ENCODE data around the gene PHAF1. TPM values are rescaled to one million over a fixed set of nuclear protein-coding genes. Genes with fewer than 3 reads are reported as not detected.
A peak's percentile ranks its signal among the peaks of the same experiment; 100 is the strongest.

PHAF1 gene
- total RNA-seq, 1 donor, result 15.9 TPM

DNA sequence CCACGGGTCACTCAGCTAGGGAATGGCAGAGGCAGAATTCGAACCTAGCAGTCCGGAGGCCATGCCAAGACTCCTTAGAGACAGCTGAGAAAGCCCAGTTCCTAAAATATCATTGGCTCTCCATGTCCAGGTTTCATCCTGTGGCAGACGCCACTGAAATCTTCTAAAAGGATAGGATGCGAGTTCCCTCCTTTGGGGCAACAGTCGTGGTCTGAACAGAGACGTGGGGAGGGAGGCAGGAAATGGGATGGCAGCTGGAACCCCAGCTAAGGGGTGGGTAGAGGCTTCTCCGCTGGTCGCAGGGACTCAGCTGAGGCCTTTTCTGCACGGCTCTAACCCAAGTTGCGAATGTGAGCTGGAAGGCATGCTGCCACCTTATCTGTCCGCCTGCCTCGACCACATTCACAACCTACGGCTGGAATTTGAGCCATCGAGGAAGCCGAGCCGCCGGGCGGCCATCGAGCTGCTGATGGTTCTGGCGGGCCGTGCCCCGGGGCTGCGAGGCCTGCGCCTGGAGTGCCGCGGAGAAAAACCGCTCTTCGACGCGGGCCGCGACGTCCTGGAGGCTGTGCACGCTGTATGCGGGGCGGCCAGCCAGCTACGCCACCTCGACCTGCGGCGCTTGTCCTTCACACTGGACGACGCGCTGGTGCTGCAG lies 52.9 kb downstream of the PHAF1 start:
- TF ChIP-seq, protein P1, sequence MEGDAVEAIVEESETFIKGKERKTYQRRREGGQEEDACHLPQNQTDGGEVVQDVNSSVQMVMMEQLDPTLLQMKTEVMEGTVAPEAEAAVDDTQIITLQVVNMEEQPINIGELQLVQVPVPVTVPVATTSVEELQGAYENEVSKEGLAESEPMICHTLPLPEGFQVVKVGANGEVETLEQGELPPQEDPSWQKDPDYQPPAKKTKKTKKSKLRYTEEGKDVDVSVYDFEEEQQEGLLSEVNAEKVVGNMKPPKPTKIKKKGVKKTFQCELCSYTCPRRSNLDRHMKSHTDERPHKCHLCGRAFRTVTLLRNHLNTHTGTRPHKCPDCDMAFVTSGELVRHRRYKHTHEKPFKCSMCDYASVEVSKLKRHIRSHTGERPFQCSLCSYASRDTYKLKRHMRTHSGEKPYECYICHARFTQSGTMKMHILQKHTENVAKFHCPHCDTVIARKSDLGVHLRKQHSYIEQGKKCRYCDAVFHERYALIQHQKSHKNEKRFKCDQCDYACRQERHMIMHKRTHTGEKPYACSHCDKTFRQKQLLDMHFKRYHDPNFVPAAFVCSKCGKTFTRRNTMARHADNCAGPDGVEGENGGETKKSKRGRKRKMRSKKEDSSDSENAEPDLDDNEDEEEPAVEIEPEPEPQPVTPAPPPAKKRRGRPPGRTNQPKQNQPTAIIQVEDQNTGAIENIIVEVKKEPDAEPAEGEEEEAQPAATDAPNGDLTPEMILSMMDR (IDR thresholded peaks at IDR 0.05; ENCODE audit: insufficient read depth, low read length), result no peak
- H3K4me3 ChIP-seq (ENCODE audit: low read depth, low read length), result no peak overlapping the region
- no peak for DNase-seq (ENCODE audit: low read depth)

DNA sequence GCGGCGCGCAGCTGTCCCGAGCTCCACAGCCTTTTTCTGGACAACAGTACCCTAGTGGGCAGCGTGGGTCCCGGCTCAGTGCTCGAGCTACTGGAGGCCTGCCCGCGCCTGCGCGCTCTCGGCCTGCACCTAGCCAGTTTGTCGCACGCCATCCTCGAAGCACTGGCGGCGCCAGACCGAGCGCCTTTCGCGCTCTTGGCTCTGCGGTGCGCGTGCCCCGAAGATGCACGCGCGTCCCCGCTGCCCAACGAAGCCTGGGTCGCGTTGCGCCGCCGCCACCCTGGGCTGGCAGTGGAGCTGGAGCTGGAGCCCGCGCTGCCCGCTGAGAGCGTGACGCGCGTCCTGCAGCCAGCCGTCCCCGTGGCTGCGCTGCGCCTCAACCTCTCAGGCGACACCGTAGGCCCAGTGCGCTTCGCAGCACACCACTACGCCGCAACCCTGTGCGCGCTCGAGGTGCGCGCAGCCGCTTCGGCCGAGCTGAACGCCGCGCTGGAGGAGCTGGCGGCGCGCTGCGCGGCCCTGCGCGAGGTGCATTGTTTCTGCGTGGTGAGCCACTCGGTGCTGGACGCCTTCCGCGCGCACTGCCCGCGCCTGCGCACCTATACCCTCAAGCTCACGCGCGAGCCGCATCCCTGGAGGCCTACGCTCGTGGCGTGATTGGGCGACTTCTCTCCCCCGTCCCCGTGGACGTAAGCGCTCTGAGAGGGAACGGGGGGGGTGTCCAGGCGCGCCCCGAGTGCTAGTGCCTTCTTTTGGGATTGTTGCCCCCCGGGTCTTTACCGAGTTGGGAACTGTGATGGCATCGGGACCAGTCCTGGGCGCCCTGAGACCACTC lies 53.6 kb downstream of the PHAF1 start:
- peak; percentile 56 for DNase-seq (ENCODE audit: low read depth)

DNA sequence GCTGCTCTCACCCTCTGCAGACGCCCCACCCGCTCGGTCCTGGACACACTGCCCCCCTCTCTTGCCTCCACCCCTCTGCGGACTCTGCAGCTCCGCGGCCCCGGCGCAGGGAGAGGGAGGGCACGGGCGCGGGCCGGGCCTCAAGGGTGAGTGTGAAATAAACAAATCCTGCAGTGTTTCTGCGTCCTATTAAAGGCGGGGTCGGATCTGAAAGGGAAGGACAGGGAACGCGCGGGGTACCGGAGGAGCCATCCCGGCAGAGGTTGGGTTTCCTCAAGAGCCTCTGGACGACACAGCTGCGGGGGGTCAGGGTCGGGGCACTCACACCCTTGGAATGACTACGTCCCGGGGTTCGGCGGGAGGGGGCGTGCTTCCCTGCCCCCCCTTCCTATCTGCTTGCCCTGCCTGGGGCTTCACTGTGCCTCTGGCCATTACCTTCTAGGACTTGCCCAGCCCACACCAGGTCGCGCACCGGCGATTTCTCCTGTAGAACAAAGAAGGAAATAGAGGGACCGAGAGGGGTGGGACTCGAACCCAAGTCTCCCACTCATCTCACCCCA lies 54.3 kb downstream of the PHAF1 start:
- H3K4me3 ChIP-seq (ENCODE audit: low read depth, low read length), result peak overlapping the region; percentile 22
- no peak for DNase-seq (ENCODE audit: low read depth)
- TF ChIP-seq, protein P1 (IDR thresholded peaks at IDR 0.05; ENCODE audit: insufficient read depth, low read length), result no peak

More for the DNA sequence above, 53.6 kb downstream of the PHAF1 start:
- TF ChIP-seq, protein P1 (IDR thresholded peaks at IDR 0.05; ENCODE audit: insufficient read depth, low read length), result no peak
- peak overlapping the region; percentile 25 for H3K4me3 ChIP-seq (ENCODE audit: low read depth, low read length)

DNA sequence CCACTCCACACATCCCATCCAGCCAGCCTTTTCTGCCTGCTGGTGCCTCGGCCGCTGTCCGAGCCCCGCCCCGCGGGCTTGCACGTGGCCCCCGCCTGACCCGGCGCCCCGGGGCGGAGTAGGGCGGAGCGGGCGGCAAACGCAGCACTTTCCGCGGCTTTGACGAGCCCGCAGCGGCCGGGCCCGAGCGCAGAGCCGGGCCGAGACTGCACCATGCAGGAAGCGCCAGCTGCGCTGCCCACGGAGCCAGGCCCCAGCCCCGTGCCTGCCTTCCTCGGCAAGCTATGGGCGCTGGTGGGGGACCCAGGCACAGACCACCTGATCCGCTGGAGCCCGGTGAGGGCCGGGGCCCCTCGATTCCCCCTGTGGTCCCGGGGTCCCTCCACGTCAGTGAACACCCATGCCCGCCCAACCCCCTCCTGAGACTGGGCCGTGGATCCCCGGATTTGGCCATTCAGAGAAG lies 54.9 kb downstream of the PHAF1 start, which contains the start of gene HSF4:
TSS of gene HSF4 (plus strand) at position 147 of the 463 bp plus-strand sequence. CDS start at position 214, 67 bp downstream.
- no peak for DNase-seq (ENCODE audit: low read depth)
- H3K4me3 ChIP-seq (ENCODE audit: low read depth, low read length), result peak within 1 kb of the TSS; percentile 41
- TF ChIP-seq, protein P1 (IDR thresholded peaks at IDR 0.05; ENCODE audit: insufficient read depth, low read length), result no peak

DNA sequence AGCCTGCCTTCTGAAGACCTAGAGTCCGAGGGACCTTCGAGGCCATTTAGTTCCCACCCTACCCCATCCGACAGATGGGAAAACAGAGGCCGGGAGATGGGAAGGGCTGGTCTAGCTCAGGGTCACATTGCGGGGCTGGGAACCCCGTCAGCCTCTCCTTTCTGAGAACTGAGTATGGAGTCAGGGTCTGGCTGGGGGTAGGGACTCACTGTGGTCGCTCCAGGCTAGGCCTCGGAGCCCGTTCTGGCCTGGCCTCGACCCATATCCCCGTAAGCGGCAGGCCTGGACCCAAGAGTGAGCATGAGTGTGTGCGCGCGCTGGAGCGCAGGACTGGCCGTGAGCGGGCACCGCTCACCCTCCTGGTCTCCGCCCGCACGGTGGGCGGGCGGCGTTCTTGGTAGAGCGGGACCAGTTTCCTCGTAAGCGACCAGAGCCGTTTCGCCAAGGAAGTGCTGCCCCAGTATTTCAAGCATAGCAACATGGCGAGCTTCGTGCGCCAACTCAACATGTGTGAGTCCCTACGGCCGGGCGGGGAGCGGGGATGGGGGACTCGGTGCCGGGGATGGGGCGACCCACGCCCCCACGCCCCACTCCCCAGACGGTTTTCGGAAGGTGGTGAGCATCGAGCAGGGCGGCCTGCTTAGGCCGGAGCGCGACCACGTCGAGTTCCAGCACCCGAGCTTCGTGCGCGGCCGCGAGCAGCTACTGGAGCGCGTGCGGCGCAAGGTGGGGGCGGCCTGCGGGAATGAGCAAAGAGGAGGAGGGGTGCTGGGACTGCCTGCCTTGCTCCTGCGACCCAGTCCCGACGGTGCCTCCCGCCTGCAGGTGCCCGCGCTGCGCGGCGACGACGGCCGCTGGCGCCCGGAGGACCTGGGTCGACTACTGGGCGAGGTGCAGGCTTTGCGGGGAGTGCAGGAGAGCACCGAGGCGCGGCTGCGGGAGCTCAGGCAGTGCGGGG lies 55.7 kb downstream of the PHAF1 start:
- no peak for DNase-seq (ENCODE audit: low read depth)
- TF ChIP-seq, protein P1 (IDR thresholded peaks at IDR 0.05; ENCODE audit: insufficient read depth, low read length), result no peak
- no peak overlapping the region for H3K4me3 ChIP-seq (ENCODE audit: low read depth, low read length)

DNA sequence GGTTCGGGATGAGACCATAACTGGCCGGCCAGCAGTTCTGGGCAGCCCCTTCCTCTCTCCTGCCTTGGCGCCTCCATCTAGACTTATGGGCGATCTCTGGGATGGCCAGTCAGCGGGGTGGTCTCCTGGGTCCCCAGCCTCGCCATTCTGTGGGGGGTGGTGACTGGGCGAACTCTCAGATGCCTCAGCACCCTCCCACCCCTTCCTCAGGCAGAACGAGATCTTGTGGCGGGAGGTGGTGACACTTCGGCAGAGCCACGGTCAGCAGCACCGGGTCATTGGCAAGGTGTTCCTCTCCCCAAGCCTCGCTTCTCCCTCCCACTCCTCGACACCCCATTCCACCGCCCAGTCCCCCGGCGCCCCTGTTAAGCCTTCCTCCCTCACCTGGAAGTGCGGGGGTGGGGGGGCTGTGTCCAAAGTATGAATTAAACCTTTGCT lies 56.4 kb downstream of the PHAF1 start:
- DNase-seq (ENCODE audit: low read depth), result no peak
- H3K4me3 ChIP-seq (ENCODE audit: low read depth, low read length), result no peak overlapping the region
- TF ChIP-seq, protein P1 (IDR thresholded peaks at IDR 0.05; ENCODE audit: insufficient read depth, low read length), result no peak
